Suprapubic skin (tissue), 4 donors: Measurements from ENCODE around the gene MGAT5B. TPM values are rescaled to one million over a fixed set of nuclear protein-coding genes. Genes with fewer than 3 reads are reported as not detected.

Experiments used
- DNase-seq, 2 donors: peaks; one replicate each; pipeline ENCODE4 v3.0.0-alpha.2; 2019; ENCODE audit warnings: low spot score in 2 of 2
- H3K27ac ChIP-seq: fragments of 200-600 bp; sonication (generic); one replicate; pipeline ENCODE4 v1.5.1; 2019
- H3K27me3 ChIP-seq: fragments of 200-600 bp; sonication (generic); one replicate; pipeline ENCODE4 v1.5.1; 2019
- H3K36me3 ChIP-seq: fragments of 200-600 bp; sonication (generic); one replicate; pipeline ENCODE4 v1.5.1; 2019
- H3K4me1 ChIP-seq: fragments of 200-600 bp; sonication (generic); one replicate; pipeline ENCODE4 v1.5.1; 2019
- H3K4me3 ChIP-seq: fragments of 200-600 bp; sonication (generic); one replicate; pipeline ENCODE4 v1.5.1; 2019; ENCODE audit warnings: mild to moderate bottlenecking
- H3K9me3 ChIP-seq: fragments of 200-600 bp; sonication (generic); one replicate; pipeline ENCODE4 v1.5.1; 2019
- CTCF ChIP-seq, 2 donors: fragments of 200-600 bp in 1 of 2; fragments of 450-650 bp in 1 of 2; sonication (generic) in 1 of 2; IDR thresholded peaks; one replicate each; pipeline ENCODE4 v1.5.1; 2016 to 2019; ENCODE audit warnings: antibody characterized with exemption in 2 of 2, mild to moderate bottlenecking in 1 of 2, moderate library complexity in 1 of 2
- EP300 ChIP-seq: sonication (generic); formaldehyde crosslinking; IDR thresholded peaks from one replicate; pipeline ENCODE4 v1.6.1; 2017; ENCODE audit warnings: antibody characterized with exemption
- POLR2A ChIP-seq, 2 donors: fragments of 450-650 bp; IDR thresholded peaks; one replicate each; pipeline ENCODE4 v1.6.1; 2017; ENCODE audit warnings: antibody characterized with exemption in 2 of 2, mild to moderate bottlenecking in 2 of 2, moderate library complexity in 2 of 2
- POLR2AphosphoS5 ChIP-seq, 3 donors: sonication (generic); formaldehyde crosslinking; IDR thresholded peaks; one replicate each; pipeline ENCODE4 v1.6.1; 2017; ENCODE audit warnings: antibody characterized with exemption in 3 of 3
- WGBS: methylation state at CpG from one replicate; pipeline ENCODE4 v1.1.5; 2018; 5-methylcytosine and 5-hydroxymethylcytosine counted together
- total RNA-seq, 4 donors: library from RNA; depleted of rRNA; stranded (reverse); fragments of >200 nt; gene quantifications; one replicate each; pipeline ENCODE4 v1.1.0, GENCODE V29; 2016

Gene MGAT5B
- total RNA-seq, 4 donors from 2014 or later, result 0.26 to 0.72 (median 0.30) TPM; not detected in 1

- H3K4me1 ChIP-seq, result no peaks in the 10 kb centered on the region
- TF ChIP-seq POLR2AphosphoS5 (IDR thresholded peaks at IDR 0.05) (no peak), POLR2A (IDR thresholded peaks at IDR 0.05) (no peak), EP300 (no peak), CTCF (IDR thresholded peaks at IDR 0.05) (no peak)
- no peak overlapping the region for H3K27ac ChIP-seq
- 75% methylated on average over 12 of the region's 12 CpGs for WGBS
- no peak for DNase-seq
- H3K4me3 ChIP-seq, result no peak overlapping the region
- H3K9me3 ChIP-seq, result no peaks in the 10 kb centered on the region
- H3K27me3 ChIP-seq, result peaks cover 12% of the 10 kb centered on the region
- H3K36me3 ChIP-seq, result no peaks in the 10 kb centered on the region
These were observed 44.1 kb upstream of the MGAT5B start for GRCh38 chr17:76824093-76824492.

- 57% methylated on average over 23 of the region's 24 CpGs for WGBS
- no peaks in the 10 kb centered on the region for H3K4me1 ChIP-seq
- H3K27ac ChIP-seq, result no peak overlapping the region
- no peak overlapping the region for H3K4me3 ChIP-seq
- no peaks in the 10 kb centered on the region for H3K27me3 ChIP-seq
- TF ChIP-seq CTCF (IDR thresholded peaks at IDR 0.05) (no peak), POLR2AphosphoS5 (IDR thresholded peaks at IDR 0.05) (no peak), EP300 (no peak), POLR2A (IDR thresholded peaks at IDR 0.05) (no peak)
- DNase-seq, result no peak
- H3K9me3 ChIP-seq, result no peaks in the 10 kb centered on the region
- H3K36me3 ChIP-seq, result no peaks in the 10 kb centered on the region
These were observed 41.7 kb upstream of the MGAT5B start for GRCh38 chr17:76826330-76827068.

- no peak for TF ChIP-seq POLR2AphosphoS5 (IDR thresholded peaks at IDR 0.05)
- no peak for TF ChIP-seq EP300
- TF ChIP-seq POLR2A (IDR thresholded peaks at IDR 0.05), result no peak
- TF ChIP-seq CTCF (IDR thresholded peaks at IDR 0.05), result no peak
- 76% methylated on average over 12 of the region's 14 CpGs for WGBS
These were observed 40.5 kb upstream of the MGAT5B start for GRCh38 chr17:76827736-76828135.

GRCh38 chr17:76830987-76831715, 37.1 kb upstream of the MGAT5B start:
- no peak for DNase-seq
- WGBS, result 62% methylated on average over 10 of the region's 10 CpGs

More at GRCh38 chr17:76827736-76828135, 40.5 kb upstream of the MGAT5B start:
- Histone ChIP-seq H3K4me3 (no peak overlapping the region), H3K27ac (no peak overlapping the region), H3K4me1 (no peaks in the 10 kb centered on the region), H3K36me3 (no peaks in the 10 kb centered on the region), H3K9me3 (no peaks in the 10 kb centered on the region), H3K27me3 (no peaks in the 10 kb centered on the region)
- no peak for DNase-seq

More at GRCh38 chr17:76830987-76831715, 37.1 kb upstream of the MGAT5B start:
- Histone ChIP-seq H3K36me3 (no peaks in the 10 kb centered on the region), H3K9me3 (no peaks in the 10 kb centered on the region), H3K4me3 (no peak overlapping the region), H3K27ac (no peak overlapping the region), H3K27me3 (peaks cover 14% of the 10 kb centered on the region), H3K4me1 (no peaks in the 10 kb centered on the region)
- TF ChIP-seq POLR2AphosphoS5 (IDR thresholded peaks at IDR 0.05) (no peak), CTCF (IDR thresholded peaks at IDR 0.05) (no peak), EP300 (no peak), POLR2A (IDR thresholded peaks at IDR 0.05) (no peak)
